Measurements from ENCODE around the gene IL7R.

IL7R gene

DNA sequence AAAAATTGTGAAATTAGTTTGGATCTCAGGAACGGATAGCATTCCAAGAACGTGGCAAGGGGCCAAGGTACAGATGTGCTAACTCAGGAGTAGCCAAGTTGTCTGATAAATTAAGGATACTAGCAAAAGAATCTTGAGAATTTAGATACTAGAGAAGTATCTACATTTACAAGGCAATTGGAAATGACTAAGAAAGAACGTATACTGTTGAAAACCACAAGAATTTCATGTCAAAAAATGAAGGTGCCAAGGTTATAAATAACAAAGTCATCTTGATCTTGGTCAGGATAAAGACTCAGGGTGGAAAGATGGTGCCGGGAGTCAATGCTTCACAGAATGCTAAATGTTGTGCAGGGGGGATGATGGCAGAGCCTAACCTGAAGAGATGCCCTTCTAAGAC, 62.5 kb downstream of the IL7R start:
- no peak for DNase-seq

DNA sequence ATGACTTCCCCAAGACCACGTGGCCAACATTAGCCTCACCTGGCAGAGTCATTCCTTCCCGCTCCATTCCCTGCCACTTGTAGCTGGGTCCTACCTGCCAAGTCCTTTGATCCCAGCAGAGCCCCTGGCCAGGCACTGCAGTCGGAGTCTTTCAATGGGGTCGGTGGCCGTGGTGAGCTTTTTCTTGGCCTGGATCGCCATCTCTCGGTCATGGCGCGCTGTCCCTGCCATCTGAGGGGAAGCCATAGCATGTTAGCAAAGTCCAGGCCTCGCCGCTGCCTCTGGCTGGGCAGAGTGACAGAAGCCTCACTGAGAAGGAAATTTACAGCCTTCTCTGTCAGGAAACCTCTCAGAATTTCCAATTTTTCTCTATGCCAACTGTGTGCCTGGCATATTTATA, 64.2 kb downstream of the IL7R start:
- no peak for DNase-seq

DNA sequence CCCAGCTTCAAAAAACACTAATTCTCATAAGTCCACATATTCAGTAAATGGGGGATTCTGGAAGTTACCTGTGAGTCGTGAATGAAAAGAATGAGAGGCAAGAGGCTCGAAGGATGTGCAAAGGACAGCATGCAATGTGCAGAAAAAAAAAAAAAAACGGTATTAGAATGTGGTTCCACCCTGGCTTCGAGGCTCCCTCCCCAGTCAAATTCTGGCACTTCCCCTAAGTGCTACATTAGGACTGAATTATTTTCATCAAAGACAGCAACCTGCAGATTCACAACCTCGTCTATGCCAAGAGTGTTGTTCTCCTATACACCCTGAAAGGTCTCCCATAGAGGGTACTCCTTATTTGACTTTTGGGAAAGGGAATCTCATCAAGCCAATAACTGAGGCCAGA, 65.2 kb downstream of the IL7R start:
- DNase-seq = no peak

DNA sequence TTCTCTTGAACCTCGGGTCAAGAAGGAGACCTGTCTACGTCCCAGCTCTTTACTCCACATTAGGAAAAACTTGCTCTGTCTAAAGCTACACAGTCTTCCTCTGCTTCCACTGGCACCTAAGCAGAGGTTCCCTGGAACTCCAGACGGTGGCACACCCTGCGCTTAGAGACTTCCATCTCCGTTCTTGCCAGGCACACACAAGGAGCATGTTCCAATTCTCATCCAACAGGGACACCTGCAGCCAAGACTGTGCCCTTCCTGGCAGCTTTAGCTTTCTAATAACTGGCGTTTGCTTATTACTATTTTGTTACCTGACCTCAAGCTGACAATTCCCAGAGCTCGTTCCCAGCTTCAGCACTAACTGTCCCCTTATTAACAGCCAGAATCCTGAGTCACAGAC, 65.8 kb downstream of the IL7R start:
- peak; percentile 16 for DNase-seq

DNA sequence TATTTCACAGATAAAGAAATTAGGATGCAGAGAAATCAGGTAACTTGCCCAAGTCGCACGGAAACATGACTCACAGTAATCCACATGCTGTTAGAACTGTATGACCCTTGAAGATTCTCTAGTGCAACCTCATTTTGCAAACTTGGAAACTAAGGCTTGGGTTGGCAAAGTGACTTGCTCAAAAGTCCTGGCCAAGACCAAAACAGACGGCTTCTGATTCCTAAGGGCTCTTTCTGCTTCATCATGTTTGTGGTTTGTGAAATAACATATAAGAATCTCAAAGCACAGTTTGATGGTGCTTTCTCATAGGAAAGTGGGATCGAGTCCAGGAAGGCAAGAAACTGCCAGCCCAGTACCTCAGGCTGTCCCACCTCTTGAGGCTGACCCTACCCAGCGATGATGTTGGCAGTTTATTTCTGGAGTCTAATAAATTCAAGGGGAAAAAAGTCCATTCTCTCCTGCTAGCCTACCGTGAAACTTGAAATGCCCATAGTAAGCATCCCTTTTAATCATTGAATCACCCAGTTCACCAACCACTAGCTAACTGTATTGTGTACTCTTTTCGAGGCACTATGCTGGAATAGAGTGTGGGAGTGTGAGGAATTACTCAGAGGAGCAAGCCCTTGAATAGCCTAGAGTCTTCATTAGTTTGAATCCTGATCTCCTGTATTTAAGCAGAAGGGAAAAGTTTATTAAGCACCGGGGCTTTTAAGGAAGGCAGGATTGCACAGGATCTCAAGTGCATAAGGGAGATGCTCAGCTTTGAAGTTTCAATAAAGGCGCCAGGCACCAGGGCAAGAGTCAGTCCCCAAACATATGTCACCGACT, 67.6 kb downstream of the IL7R start:
- DNase-seq = no peak

DNA sequence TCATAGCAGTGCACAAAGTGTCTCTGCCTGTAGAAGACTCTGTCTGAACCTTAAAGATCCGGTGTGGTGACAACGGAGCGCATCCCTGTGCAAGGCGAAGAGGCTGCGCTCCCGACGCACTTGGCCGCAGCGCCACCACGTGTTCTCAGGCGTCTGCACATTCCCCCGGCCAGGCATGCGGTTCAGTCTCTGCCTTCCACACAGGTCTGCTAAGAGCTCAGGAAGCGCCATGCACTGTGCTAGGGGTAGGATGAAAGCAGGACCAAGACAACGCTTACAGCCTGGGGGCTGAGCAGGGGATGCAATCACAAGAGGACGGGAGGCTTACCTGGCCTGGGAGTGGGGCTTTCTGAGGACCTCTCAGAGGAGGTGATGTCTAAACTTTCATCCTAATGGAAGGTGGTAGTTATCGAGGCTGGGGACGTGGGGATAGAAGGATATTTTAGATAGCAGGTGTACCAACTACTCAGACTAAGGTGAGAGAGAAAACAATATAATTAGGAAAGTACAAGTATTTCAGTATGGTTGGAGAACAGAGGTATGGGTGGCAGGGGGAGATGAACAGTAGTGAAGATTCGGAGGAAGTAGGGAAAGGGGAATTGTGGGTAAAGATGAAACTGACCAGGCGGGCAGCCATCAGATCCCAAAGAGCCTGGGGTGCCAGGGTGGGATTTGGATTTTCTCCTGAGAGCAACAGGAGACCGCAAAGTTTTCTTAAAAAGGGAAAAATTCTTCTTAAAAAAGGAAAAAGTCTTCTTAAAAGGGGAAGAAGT, 68.4 kb downstream of the IL7R start:
- DNase-seq = peak; percentile 46

DNA sequence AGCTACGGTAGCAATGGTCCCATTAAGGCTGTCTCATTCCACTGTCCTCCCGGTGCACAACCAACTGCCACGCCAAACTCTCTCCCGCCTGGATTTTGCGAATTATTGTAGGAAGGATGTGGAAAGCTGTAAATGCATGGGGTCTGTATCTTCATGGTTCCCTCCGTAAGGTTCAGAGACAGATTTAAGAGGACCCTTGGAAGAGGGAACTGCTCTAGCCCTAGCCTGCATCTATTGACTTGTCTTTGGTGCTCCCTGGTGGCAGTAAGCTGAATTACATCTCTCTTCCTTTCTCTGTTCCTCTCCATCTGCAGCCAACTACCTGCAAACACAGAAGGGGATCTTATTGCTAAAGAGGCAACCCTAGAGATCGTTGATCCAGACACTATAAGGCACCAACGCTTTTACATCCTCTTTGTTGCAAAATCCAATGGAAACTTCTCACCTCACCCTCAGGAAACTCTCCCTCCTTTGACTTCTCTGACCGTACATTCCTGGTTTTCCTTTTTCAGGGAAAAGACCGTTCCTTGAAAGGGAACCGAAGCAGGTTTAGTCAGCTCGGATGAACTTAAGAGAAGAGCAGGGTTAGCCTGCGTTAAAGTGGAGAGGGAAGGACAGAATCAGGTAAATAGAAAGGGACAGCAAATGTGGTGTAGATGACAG, 69.8 kb downstream of the IL7R start:
- peak; percentile 29 for DNase-seq

Data from COR-L47 (cell line).